Choroid plexus epithelial cell (primary cell): ENCODE data around the gene CRACR2B.

ENCODE experiments used
- DNase-seq: peaks from one replicate; pipeline ENCODE4 v3.0.0-alpha.2; 2010; ENCODE audit warnings: low read depth
- H3K4me3 ChIP-seq: 2 replicates; pipeline ENCODE4 v1.5.1; 2011; ENCODE audit warnings: low read depth, mild to moderate bottlenecking, control low read depth, low read length, moderate library complexity
- CTCF ChIP-seq: conservative IDR thresholded peaks from 2 replicates; pipeline ENCODE4 v1.5.1; 2011; ENCODE audit warnings: low read depth, mild to moderate bottlenecking, control low read depth, inconsistent platforms, low read length, moderate library complexity

Gene CRACR2B

DNA sequence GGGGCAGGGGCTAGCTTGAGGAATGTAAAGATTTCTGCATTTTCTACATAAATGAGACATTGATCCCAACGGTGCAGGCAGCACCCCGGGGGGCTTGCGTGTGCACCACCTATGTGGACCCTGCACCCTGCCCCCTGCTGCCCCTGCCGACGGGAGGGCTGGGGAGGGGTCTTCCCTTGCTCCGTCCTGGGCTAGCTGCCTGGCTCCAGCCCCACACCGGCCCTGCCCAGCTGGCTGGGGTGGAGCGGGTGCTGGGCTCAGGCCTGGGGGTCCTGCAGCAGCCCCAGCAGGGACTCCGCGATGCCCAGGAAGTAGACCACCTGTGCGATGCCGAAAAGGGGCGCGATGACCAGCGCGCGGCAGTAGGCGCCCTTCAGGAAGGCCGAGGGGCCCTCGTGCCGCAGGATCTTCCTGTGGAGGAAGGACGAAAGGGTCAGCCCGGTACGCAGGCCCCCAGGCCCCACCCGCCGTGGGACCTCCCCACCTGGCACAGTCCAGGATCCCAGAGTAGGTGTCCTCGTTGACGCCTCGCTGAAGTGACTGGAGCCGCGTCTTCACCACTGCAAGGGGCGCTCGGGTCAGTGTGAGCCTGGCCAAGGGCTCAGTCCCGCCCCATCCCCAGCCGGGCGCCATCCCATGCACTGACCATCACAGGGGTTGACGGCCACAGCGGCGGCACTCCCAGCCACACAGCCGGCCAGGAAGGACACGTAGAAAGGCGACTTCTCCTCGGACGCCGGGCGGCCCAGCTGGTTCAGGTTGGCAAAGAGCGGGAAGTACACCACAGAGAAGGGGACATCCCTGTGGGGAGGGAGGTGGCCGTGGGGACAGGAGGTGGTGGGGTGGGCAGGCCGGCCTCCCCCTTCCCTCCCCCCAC is 35.8 kb upstream of the CRACR2B start:
- no peak overlapping the region for H3K4me3 ChIP-seq
- no peak for TF ChIP-seq CTCF
- DNase-seq = no peak

DNA sequence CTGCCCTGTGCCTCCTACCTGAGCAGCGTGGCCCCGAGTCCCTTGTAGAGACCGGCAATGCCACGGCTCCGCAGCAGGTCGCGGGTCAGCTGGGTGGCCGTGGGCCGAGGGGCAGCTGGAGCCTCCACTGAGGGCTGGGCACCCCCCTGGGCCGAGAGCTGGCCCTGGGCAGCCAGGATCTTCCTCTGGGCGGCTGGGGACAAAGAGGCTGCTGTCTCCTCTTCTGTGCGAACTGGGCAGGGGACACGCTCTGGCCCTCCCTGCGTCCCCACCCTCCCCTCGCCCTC is 35.2 kb upstream of the CRACR2B start:
- no peak for TF ChIP-seq CTCF
- H3K4me3 ChIP-seq = no peak overlapping the region
- DNase-seq = no peak

- no peak for TF ChIP-seq CTCF
- no peak for DNase-seq
- no peak overlapping the region for H3K4me3 ChIP-seq
Observed at GRCh38 chr11:792873-793272, 34.8 kb upstream of the CRACR2B start.

- TF ChIP-seq CTCF = no peak
- no peak for DNase-seq
- no peak overlapping the region for H3K4me3 ChIP-seq
Observed at GRCh38 chr11:793556-793955, 34.2 kb upstream of the CRACR2B start.

- no peak overlapping the region for H3K4me3 ChIP-seq
- no peak for DNase-seq
- no peak for TF ChIP-seq CTCF
Observed at GRCh38 chr11:794013-794765, 33.5 kb upstream of the CRACR2B start.

DNA sequence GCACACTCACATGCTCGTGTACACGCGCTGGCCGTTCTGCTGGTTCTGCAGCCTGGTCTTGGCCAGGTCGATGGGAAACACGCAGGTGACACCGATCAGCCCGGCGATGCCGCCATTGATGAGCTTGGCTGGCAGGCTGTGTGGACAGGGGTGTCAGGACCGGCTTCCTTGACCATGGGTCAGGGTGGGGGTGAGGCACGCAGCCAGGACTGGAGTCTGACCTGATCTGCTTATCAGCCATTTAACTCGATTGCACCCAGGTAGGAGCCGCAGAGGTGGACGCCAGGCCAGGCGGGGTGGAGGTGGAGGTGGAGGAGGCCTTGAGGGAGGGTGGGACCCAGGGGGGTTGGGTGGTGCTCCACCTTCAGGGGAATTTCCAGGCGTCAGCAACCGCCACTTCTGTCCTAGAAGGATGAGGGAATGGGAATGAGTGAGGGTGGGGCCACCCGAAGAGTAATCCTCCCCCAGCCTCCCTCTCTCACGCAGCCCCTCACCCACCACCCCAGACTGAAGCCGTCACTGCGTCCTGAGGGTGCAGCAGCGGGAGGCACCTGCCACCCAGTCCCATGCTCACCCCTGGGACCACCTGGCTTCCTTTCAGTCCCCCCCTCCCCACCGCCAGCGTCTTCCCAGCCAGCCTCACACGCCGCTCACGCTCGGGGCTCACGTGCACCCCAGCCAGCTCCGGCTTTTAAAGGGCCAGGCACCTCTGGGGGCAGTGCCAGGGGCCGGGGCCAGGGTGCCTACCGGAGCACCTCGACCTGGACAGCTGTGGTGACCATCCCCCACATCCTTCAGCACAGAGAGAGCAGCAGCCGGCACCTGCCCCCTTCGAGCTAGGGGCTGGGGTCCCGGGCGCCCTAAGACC is 32.7 kb upstream of the CRACR2B start:
- no peak for DNase-seq
- peak overlapping the region; percentile 79 for H3K4me3 ChIP-seq
- TF ChIP-seq CTCF = no peak
